ENCODE measurements around the gene MAB21L4.

GRCh38 chr2:240892925-240893324 is 3.0 kb downstream of the MAB21L4 start:
- no peak for TF ChIP-seq EZH2phosphoT487 (IDR thresholded peaks at IDR 0.05; ENCODE audit: insufficient read depth, low read depth)
- no peak for TF ChIP-seq EZH2 (IDR thresholded peaks at IDR 0.05; ENCODE audit: insufficient read depth, poor library complexity, severe bottlenecking)
